GM12874 (cell line): ENCODE data around the gene CUX1.

Experiments
- CTCF ChIP-seq: IDR thresholded peaks from 2 replicates; pipeline ENCODE4 v1.5.1; 2011; ENCODE audit warnings: low read depth, mild to moderate bottlenecking, control low read depth, low read length, moderate library complexity; ENCODE audit not compliant: insufficient read depth

The CUX1 gene

DNA sequence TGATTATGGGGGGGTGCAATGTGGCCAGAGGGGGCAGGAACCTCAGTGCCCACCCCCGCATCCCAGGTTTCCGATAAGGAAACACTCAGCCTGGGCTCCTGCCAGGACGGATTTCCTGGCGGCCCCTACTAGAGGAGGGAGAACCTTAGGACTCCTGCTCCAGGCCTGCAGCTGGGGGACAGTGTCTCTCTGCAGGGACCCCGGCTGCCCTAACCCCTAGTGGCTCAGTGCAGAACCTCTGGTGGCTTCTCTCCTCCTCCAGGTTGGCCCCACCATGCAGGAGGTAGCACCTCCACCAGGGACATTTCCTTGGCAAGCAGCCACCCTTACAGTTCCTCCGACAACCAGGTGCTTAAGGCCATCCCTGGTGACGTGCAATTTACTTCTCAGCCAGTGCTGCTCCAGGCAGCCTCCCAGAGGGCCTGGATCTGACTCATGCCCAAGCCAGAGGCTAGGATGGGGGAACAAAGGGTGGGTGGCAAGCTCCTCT, 501.1 kb downstream of the CUX1 start:
- TF ChIP-seq CTCF, result no peak

DNA sequence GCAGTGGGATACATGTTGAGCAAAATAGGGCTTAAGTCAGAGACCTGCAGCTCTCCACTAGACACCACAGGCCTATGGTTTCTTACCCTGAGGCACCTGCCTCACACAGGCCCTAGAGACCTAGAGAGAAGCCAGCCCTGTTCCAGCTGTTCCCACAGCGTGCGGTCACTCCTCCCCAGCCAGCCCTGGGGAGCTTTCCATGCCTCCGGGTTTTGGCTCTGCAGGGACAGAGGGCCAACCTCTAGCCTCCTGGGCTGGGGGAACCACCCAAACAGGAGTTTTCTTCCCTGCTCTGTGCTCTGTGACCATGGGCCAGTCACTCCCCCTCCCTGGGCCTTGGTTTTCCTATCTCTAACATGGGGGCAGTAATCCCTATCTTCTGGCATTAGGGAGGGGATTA, 502.2 kb downstream of the CUX1 start:
- no peak for TF ChIP-seq CTCF

DNA sequence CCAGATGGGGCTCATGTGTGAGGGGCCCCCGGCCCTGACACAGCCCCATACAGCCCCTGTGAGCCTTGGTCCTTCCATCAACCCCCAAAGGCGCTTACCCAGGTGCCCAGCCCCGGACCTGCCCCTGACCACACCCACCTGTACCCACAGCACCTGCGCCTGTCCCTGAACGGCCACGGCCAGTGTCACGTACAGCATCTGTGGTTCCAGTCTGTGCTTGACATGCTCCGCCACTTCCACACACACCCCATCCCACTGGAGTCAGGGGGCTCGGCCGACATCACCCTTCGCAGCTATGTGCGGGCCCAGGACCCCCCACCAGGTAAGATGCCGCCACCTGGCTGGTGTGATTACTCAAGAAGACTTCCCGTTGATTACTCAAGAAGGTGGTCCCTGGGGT, 502.8 kb downstream of the CUX1 start:
- no peak for TF ChIP-seq CTCF

GRCh38 chr7:102320601-102321350, 503.4 kb downstream of the CUX1 start:
- no peak for TF ChIP-seq CTCF

GRCh38 chr7:102321351-102322201, 504.1 kb downstream of the CUX1 start:
- no peak for TF ChIP-seq CTCF

- TF ChIP-seq CTCF, result no peak
Measured at GRCh38 chr7:102322202-102322715, 504.8 kb downstream of the CUX1 start.

DNA sequence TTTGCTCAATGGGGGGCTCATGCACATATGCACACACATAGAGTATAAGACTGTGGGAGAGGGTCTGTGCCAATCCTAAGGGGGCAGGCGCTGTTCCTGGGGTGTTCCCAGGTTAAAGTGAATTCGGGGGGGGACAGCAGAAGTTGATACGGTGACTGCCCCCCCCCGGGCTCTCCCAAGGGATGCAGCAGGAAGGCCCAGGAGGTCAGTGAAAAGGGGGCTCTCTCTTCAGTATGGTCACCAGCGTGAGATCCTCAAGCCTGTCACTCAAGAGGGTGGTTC, 506.4 kb downstream of the CUX1 start:
- no peak for TF ChIP-seq CTCF
